Stimulated activated CD8-positive, alpha-beta memory T cell treated with anti-CD3 and anti-CD28 coated beads, Interleukin-7, amount 100 ng/mL, for 48 hours (primary cell): Measurements from ENCODE around the gene MED14.
"Not testable (repeated sequence)": the region's sequence is repeated elsewhere in the genome, so short reads cannot be mapped to it uniquely, and the experiment has no call there.

Source experiments
- DNase-seq, 2 donors: peaks; one replicate each; pipeline ENCODE4 v3.0.0-alpha.2; 2020; ENCODE audit warnings: low read depth in 1 of 2; ENCODE audit errors: extremely low read depth in 1 of 2

Gene MED14

DNA sequence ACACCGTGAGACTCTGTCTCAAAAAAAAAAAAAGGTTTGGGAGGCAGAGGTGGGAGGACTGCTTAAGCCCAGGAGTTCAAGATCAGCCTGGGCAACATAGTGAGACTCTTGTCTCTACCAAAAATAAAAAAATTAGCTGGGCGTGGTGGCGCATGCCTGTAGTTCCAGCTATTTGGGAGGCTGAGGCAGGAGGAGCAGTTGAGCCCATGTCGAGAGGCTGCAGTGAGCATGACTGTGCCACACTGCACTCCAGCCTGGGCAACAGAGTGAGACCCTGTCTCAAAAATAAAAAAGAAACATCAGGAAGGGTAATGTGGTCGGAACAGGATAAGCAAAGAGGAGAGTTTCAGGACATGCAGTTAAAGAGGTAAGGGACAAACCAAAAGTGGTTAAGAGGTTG, 2.8 kb downstream of the MED14 start:
- not testable (repeated sequence) for DNase-seq

- DNase-seq, result no peak
Measured at GRCh38 chrX:40729598-40730584, 5.5 kb downstream of the MED14 start.

GRCh38 chrX:40727581-40728252, 7.6 kb downstream of the MED14 start:
- no peak for DNase-seq

DNA sequence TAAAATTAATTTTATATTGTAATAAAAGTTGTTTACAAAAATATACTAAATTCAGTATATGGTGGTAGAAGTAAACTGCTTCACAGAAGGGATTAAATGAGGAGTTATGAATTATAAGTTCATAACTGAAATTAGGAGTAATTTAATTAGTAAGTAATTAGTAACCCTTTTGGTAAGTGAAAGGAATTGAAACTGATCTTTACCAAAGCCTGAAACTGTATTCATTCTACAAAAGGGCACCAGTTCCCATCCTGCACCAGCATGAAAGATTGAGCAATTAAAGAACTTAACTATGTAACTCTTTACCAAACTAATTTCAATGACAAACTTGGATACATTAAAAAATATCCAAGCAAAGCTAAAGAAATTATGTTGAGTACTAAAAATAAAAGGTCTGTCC, 8.2 kb downstream of the MED14 start:
- no peak for DNase-seq

DNA sequence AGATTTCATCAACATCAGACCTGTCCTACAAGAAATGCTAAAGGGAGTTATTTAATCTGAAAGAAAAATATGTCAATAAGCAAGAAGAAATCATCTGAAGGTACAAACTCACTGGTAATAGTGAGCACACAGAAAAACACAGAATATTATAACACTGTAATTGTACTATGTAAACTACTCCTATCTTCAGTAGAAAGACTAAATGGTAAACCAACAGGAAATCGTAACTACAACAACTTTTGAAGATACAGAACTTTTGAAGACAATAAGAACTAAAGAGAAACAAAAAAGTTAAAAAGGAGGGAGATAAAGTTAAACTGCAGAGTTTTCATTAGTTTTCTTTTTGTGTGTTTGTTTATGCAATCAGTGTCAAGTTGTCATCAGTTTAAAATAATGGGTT, 12.4 kb downstream of the MED14 start:
- no peak for DNase-seq

- no peak for DNase-seq
Measured at GRCh38 chrX:40721489-40722106, 13.7 kb downstream of the MED14 start.

DNA sequence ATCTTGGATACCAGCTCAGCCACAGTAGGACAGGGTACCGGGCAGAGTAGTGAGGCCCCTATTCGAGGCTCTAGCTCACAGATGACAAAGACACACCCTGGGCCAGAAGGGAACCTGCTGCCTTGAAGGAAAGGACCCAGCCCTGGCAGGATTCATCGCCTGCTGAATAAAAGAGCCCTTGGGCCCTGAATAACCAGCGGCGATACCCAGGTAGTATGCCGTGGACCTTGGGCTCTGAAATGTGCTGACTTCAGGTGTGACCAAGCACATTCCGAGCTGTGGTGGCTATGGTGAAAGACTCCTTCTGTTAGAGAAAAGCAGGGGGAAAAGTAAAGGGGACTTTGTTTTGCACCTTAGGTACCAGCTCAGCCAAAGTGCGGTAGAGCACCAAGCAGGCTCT, 14.6 kb downstream of the MED14 start:
- DNase-seq, result no peak

DNA sequence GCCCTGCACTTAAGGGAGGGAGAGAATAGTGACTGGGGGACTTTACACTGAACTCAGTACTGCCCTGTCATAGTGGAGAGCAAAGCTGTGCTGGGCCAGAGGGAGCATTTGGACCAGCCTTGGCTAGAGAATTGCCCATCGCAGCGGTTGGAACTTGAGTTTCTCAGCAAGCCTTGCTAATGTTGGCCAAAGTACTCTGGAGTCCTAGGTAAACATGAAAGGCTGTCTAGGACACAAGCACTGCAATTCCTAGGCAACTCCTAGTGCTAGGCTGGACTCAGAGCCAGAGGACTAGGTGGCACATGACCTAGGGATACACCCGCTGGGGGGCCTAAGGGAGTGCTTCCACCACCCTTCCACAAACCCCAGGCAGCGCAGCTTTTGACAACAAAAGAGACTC, 15.0 kb downstream of the MED14 start:
- DNase-seq, result no peak

DNA sequence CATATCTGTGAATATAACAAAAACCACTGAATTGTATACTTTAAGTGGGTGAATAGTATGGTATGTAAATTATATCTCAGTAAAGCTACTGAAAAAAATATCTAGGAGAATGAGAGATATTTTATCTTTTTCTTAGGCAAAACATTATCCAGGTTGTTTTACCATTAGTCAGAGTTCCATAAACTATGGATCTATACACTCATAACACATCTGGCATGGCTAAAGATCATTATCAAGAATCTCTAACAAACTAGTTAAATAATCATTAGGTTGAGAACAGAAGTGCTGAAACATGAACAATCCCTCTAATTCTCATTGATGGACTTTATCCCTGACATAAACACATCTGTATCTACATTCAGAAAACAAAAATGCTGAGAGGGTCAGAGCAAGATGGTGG, 15.6 kb downstream of the MED14 start:
- DNase-seq, result no peak

DNA sequence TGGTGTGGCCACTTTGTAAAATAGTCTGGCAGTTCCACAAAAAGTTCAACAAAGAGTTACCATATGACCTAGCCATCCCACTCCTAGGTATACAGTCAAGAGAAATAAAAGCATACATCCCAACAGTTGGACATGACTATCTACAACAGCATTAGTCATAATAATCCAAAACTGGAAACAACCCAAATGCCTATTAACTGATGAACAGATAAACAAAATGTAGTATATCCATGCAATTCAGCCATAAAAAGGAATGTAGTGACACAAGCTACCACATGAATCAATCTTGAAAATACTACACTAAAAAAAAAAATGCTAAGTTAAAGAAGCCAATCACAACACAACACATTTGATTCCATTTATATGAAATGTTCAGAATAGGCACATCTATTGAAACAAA, 16.1 kb downstream of the MED14 start:
- DNase-seq, result no peak

DNA sequence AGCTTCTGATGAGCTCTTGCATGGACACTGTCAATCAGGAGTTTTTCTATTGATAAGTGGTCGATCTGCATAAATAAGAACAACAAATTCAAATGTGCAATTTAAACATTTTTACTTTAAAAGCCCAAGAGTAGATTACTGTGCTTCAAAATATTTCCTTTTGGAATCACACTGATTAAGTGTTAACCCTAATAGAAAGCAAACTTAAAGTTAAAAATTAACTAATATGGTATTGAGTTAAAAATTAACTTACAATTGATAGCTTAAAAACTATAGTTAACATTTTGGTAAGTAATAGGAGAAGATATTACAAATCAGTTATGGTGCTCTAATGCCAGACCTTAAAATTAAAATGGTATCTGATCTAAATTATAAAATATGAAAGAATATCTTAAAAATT, 25.9 kb downstream of the MED14 start:
- DNase-seq, result no peak

- DNase-seq, result no peak
Measured at GRCh38 chrX:40705658-40706312, 29.6 kb downstream of the MED14 start.

- DNase-seq, result no peak
Measured at GRCh38 chrX:40700640-40701342, 34.6 kb downstream of the MED14 start.

DNA sequence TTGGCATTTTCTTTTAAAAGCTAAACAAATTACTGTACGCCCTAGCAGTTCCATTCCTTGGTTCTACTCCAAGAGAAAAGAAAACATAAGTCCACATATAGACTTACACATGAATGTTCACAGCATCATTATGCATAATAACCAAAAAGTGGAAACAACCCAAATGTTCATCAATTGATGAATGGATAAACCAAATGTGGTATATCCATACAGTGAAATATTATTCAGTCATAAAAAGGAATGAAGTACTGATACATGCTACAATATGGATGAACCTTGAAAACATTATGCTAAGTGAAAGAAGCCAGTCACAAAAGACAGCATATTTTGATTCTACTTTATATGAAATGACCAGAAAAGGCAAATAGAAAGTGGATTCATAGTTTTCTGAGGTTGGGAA, 36.5 kb downstream of the MED14 start:
- no peak for DNase-seq

DNA sequence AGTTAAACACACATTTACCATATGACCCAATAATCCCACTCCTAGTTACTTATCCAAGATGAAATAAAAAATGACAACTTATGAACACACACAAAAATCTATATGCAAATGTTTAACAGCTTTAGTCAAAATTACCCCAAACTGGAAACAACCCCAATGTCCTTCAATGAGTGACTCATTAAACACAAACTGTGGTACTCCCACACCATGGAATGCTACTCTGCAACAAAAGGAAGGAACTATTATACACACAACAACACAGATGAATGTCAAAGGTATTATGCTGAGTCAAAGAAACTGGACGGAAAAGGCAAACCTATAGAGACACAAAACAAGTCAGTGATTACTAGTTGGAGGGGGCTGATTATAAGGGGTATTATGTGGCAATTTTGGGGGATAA, 40.5 kb downstream of the MED14 start:
- no peak for DNase-seq

DNA sequence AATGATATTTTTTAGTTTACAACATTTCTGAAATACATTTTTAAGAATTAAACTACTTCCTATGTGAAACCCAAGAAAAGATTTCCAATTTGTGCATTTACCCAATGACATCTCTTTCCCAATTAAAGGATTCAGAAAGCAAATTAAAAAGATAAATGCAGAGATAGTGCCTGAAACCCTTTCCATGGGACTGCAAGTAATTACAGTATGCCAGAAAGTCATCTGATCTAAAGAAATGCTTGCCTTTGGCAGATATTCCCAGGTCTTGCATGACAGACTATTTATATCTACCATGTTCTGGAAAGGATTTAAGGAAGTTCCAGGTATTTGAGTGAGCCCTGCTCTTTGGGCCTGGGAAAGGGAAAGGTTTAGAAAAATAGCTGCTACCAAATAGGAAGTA, 46.4 kb downstream of the MED14 start:
- no peak for DNase-seq

GRCh38 chrX:40687169-40687568, 48.2 kb downstream of the MED14 start:
- no peak for DNase-seq

GRCh38 chrX:40685362-40685918, 49.9 kb downstream of the MED14 start:
- DNase-seq, result no peak

DNA sequence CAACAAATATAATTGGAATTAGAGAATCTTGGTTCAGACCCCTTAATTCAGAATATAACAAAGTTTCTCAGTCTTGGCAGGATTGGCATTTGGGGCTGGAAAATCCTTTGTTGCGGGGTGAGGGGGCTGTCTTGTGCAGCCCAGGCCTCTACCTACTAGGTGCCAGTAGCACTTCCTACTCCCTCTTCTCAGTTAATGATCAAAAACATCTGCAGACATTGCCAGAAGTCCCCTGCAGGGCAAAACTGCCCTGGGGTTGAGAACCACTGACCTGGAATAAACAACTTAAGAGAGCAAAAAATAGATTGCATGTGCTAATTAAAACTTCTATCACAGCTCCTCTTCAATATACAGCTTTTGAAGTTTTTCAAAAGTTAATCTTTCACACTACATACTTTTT, 51.2 kb downstream of the MED14 start:
- DNase-seq, result no peak

DNA sequence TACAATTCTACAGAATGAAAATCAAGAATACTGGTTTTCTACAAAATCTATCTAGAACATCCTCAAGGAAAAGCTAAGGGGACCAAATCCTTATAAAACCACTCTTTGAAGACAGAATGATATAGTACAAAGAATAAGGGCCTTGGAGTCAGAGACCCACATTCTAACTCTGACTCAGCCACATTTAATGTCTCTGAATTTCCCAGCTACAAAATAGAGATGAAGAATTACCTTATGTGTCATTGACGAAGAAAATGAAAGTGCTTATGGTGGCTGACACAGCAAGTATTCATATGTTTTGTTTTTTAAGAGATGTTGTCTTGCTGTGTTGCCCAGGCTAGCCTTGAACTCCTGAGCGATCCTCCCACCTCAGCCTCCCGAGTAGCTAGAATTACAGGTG, 52.1 kb downstream of the MED14 start:
- no peak for DNase-seq
